HG03575 (cell line): ENCODE results near the gene CCR8.

Experiments used
- ATAC-seq: cut with Tn5 transposase; IDR thresholded peaks from one replicate; pipeline ENCODE4 v1.9.1; 2021; ENCODE audit not compliant: unreplicated experiment, insufficient number of reproducible peaks, low FRiP score; ENCODE audit errors: extremely low read depth

CCR8 gene, protein sequence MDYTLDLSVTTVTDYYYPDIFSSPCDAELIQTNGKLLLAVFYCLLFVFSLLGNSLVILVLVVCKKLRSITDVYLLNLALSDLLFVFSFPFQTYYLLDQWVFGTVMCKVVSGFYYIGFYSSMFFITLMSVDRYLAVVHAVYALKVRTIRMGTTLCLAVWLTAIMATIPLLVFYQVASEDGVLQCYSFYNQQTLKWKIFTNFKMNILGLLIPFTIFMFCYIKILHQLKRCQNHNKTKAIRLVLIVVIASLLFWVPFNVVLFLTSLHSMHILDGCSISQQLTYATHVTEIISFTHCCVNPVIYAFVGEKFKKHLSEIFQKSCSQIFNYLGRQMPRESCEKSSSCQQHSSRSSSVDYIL

DNA sequence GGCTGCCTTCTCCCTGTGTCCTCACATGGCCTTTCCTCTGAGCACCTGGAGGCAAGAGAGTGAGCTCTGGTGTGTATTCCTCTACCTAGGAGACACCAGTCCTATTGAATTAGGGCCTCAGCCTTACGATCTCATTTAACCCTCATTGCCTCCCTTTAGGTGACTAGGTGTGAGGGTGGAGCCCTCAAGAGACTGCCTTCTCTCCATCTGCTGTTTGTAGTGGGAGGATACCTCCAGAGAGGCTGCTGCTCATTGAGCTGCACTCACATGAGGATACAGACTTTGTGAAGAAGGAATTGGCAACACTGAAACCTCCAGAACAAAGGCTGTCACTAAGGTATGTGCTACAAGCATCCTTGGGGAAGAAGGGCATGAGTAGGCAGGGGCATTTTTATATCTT is at the start of gene CCR8:
Gene CCR8, plus strand, starts transcription at position 217 of the 400 bp plus-strand sequence. CDS start 2,623 bp downstream, outside the sequence.
- ATAC-seq = no peak

DNA sequence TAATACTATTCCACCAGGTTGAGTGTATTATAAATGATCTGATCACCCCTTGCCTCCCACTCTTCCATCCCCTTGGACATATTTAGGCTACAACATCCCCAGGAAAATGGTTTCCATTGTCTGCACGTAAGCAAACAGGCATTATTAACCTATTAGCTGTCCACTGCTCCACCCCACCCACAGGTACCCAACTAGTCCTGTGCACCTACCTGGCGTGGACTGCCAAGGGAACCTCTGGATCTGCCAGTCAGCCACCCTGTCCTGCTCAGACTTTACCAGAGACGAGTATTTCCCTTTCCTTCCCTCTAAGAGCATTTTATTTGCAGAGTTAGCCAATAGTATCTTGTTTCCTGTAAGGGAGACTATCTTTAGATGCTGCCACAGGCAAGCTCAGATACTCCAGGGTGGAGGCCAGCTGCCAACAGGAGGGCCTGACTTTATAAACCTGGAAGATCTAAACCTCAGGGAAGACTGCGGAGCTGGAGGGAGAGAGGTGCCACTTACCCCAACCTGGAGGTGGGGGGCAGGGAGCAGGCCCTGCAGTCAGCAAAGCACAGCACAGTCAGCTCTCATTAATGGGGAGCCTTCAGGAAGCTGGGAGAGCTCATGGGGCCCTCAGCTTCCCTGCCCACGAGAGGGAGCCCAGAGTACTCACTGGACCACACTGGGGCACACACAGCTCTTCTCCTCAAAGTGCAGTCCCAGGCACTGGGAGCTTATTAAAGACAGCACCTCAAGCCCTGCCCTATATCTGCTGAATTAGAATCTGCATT is 49.6 kb upstream of the CCR8 start, which contains the start of gene CX3CR1:
Gene CX3CR1, minus strand, starts transcription at position 292 of the 773 bp plus-strand sequence. CDS start 13,527 bp downstream, outside the sequence.
- no peak for ATAC-seq

DNA sequence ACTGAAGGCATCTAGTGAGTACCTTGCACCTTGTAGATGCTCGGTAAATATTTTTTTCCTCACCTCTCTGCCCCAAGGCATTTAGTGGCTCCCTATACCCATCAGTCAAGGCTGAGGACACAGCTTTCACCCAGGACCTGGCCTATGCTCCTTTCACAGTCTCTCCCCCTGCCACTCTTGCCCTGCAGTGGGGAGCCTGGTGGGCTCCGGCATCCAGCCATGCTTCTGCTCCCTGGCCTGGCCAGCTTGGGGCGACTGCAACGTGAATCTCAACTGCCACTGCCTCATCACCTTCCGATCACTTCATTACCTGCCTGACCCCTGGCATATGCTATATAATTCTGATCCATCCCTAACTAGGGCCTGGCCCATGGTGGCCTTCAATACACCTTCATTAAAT is 48.9 kb upstream of the CCR8 start:
- ATAC-seq = no peak

DNA sequence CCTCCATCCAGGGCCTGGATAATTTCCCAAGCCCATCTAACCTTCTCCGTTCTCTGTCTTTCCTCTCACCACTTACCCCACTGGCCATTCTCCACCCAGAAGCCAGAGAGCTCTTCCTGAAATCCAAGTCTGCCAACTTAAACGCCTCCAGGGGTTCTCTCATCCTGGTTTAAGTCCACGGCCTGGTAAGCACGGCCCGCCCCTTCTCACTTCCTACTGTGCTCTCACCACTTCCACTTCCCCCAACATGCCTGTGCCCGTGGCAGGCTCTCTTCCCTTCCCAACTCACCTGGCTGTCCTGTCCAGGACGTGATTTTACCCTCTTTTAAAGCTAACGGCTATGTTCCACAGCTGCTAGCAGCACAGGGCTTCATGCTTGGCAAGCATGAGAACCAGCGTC is 48.0 kb upstream of the CCR8 start:
- ATAC-seq = no peak

DNA sequence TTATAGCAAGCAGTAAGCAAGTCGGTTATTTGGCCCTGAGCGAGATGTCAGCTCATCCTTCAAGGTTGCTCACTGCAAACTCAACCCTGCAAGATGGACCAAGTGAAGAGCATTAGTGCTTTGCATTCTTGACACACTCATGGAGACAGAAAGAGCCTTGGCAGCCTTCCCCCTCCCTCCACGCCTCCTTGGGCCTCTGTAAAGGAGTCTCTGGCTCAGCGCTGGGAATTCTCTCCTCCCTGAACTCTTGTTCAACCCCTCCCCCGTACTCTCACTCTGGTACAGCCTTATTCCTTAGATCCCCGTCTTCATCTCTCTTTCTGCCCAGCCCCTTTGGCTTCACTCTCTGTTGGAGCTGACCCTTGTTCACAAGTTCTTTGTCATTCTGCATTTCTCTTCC is 47.5 kb upstream of the CCR8 start:
- ATAC-seq = no peak

DNA sequence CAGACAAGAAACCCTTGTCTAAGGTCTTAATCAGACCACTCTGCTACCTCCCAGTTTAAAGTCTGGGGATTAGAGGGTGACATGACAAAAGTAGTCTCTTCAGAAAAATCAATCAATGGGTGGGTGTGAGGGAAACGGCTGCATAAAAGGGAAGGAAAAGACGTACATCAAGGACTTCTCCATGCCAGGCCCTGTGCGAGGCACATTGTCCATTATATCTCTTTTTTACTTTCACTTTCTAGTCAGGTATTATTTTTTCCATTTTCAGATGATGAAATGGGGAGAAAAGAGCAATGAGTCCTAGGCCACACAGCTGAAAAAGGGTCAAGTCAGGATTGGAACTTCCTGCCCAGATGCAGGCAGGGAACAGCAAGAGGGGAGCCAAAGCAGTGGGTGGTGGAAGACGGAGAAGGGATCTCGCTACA is 45.0 kb upstream of the CCR8 start:
- ATAC-seq = no peak

DNA sequence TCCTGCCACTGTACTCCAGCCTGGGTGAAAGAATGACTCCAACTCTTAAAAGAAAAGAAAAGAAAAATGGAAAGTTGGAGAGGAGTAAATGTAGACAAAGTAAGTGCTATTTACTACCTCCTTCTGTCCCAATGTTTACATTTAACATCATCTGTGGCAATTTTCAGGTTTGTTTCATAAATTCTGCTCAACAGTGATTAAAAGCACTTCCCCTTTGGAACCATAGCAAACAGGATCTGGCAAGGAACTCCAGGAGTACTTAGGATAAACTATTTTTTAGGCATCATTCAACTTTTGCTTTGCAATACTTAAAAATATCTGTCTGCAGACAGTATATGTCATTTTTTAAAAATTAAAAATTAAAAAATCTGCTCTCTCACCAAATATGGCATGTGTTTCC is 44.2 kb upstream of the CCR8 start:
- ATAC-seq = no peak

DNA sequence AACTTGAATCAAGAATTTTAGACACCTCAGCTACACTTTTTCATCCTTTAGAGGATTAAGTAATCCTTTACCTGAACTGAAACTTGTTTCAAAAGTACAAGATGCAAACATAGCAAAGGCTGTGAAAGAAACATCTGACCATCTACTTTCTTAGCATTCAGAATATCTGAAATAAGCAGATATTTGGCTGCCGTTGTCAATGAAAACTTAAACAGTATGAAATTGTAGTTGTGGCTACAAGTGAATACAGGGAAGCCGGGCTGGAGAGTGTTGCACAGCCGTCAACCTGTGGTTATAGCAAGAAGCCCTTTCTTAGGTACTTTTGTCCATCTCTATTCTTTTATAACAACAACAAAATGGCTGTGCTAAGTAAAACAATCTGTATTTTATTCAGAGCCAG is 42.7 kb upstream of the CCR8 start:
- no peak for ATAC-seq

DNA sequence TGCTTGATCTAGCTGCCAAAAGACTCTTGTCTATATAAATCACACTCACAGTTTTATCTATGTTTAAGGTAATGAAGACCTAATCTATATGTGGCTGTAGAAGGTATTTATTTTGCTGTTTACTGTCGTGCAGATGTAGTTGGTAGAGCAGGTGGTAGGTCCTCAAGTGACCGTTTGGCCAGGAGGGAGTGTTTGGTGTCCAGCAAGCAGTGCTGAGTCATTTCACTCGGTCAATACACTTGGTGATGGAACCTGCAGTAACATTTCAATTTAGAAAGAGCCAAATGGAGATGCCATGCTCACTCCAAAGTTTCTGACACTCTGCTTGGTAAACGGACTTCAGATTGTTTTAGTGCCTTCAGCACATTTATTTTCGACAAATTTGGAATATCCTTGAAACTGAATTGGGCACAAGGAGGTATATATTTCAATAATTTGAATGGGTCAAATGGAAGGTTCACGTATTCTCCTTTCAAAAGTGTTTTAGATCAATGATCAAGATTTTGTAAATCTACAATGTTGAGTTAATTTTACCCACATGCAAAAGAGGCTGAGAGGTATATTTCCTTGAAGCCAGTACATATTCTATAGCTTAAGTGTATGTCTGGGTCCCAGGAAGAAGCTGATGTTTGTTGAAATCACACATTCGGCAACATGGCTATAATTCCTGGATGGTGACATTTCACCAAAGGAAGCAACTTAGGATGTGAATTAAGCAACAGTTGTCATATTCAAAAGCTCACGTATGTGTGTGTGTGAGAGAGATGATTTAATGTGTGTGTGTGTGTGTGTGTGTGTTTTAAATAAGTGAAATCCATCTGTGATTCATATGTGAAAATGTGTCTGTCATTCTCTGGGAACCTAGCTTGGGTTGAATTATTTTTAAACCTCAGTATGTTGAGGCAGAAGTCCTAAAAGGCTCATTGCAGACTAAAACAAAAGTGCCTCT is 42.0 kb upstream of the CCR8 start:
- no peak for ATAC-seq

DNA sequence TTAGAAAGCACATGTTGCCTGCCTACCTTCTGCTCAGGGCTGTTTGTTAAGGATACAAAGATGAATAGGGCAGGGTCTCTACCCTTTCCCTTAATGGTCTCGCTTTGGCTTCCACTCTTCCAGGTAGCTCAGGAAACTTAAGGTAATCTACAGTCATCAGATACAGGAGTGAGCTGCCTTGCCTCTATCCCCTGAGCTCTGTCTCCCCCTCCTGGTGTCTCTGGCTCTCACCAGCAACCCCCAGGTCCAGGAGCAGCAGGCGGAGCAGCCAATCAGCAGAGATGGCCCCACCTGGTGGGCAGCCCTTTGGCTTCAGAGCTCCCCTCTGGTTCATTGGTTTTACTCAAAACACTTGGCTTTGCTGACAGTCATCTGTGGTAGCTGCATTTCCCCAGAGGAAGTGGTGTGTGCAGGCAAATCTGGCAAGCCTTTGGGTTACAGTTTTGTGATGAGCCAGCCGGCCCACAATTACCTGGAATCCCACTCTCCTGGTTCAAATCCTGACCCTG is 41.2 kb upstream of the CCR8 start:
- ATAC-seq = peak; percentile 86

DNA sequence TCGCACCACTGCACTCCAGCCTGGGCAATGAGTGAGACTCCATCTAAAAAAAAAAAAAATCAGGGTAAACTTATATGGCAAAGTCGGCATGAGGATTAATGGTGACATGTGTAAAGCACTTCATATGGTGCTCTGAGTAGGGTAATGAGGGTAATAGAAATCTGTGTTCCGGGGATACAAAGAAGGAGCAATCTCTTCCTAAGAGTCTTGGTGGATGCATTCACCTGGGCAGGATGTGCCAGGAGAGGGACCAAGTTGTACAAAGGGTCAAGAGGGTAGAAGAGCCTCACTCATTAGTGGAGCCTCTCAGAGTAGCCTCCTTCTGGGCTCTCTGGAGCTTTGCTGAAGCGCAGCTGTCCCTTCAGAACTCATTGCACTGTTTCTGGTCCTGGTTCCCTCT is 40.4 kb upstream of the CCR8 start:
- no peak for ATAC-seq

DNA sequence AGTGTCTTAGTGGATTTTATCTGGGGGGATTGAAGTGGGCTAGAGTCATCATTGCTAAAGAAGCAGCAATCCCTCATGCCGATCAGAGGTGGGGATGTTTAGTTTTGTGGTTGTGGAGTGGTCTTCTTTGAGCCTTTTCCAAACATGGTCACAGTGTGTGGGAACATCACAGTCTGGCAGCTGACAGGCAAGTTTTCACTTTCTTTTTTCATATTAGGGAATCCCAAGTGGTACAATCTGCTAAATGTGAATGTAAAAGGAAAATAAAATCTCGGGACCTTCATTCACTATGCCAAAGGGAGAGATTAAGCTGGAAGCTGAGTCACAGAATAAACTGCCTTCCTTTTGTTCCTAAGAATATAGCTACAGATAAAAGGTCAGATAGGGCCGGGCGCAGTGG is 39.3 kb upstream of the CCR8 start:
- no peak for ATAC-seq

DNA sequence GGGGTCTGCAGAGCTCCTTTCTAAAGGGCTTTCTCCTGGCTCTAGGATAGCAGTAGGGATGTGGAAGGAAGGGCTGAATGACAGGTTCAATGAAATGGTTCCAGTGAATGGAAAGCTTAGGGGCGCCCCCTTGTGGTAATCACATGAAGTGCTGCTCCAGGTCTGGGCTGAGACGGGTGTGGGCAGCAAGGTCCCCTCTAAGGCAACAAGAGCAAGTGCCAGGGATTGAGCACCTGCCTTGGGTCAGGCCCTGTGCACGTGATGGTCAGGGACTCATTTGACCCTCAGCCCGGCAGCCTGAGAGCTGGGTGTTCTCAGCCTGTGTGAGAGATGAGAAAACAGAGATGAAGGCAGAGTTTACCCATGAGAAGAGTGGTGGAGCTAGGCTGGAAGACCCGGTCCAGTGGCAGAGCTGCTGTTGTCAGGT is 37.6 kb upstream of the CCR8 start:
- ATAC-seq = no peak

DNA sequence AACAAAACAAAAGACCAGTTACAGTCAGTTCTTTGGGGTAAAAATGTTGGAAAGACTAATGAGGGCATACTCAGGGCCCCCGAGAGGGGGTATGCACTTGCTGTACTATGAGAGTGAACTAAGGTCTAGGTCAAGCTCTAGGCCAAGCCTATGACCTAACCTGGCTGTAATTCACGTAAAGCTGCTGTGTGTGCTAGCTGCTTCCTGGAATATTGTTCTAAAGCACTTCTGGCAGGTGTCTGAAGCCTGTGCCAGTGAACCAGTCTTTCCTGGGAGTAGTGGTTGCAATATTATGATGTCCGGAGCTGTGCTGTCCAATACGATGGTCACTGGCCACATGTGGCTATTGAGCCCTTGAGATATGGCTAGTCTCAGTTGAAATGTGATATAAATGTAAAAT is 36.5 kb upstream of the CCR8 start:
- ATAC-seq = no peak

DNA sequence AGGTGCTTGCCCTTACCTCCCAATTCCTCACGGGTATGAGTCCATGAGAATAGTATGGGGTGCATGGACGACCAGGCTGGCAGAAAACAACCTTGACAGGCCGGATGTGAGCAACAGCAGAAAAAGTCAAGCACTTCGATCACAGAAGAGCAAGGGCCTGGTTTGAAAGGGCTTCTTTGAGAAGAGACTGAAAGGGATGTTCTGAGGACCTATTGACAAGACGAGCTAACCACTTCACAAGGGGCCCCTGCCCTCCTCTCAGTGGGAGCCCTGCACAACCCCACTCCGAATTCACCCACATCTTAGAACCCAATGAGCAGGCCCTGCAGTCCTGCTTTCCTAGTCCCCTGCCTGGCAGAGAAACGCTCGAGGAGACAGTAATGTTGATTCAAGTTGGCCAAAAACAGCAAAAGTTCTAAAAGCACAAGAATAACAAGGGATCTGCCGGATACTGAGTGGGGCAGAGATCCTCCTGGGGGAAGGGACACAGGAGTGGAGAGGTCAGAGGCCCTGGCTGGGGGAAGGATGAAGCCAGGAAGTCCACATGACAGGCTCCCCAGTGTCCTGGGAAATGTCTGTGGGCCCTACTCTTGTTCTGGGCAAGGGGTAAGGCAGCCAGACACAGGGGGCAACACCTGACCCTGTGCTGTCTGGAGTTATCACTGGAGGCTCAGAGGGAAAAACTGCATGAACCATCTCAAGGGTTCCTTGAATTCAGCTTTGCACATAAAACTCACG is 34.9 kb upstream of the CCR8 start:
- no peak for ATAC-seq

DNA sequence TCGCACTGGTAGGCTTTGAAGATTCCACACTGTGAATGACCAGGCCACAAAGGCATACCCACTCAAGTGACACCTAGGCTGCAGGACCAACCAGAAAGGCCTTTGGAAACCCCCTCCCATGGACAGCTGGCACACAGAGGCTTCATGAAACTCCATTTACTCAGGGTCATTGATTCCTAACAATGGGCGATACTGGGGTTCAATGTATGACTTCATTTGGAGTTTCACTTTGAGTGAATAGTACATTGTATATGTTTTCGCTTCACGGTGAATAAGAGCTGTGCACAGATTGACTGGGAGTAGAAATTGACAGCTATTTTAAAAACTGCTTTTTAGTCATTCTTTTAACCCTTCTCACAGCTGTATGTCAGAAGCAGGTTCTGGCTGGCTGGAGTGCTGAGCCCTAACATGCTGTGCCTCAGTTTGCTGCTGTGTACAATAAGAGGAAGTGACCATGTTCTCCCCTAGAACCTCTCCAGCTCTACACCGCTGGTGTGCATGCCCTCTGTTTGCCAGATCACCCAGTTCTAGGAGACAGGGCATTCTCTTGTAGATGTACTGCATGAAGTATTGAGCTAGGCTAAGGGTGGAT is 34.2 kb upstream of the CCR8 start:
- ATAC-seq = peak; percentile 82

DNA sequence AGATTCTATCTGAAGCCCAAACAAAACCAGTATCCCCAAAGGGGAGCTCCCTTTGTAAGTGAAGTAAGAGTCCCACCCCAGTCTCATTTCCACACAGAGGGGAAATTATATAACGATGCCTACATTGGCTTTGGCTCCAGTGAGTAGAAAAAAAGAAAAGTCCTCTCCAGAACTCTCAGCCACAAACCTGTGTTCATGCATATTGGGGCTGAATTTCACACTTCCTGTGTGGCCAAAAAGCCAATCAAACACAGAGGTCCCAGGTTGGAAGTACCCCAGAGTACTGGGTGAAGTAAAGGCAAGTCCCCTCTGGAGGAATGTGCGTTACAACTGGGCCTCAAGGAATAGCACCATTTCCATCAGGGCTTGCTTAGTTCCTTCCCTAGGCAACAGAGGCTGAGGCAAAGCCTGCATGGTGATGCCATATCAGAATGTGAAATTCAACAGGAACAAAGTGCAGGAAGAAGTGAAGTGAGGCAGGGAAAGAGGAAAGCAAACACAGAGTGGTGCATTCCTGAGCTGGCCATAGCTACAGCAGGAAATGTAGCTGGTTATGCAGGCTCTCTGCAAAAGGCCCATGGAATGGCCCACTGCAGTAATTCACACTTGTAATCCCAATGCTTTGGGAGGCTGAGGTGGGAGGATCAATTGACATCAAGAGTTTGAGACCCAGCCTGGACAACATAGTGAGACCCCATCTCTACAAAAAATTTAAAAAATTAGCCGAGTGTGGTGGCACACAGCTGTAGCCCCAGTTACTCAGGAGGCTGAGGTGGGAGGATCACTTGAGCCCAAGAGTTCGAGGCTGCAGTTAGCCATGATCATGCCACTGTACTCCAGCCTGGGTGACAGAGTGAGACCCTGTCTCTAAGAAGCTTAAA is 33.1 kb upstream of the CCR8 start:
- ATAC-seq = no peak
